ENCODE measurements around the gene STRAP. TPM values are rescaled to one million over a fixed set of nuclear protein-coding genes. Genes with fewer than 3 reads are reported as not detected.

The STRAP gene
- total and polyA plus RNA-seq, 2 of the 4 experiments (the other 2 are of a cell fraction), result 82.1 to 98.1 TPM

- H3K79me1 ChIP-seq (ENCODE audit: low read depth in 1 of 2, low read length in 2 of 2), result peaks cover 26 to 52% of the 10 kb centered on the region in 2 experiments
- ATAC-seq (ENCODE audit: low read depth) (no peak), DNase-seq (no peak)
- no peak overlapping the region for H4K8ac ChIP-seq (ENCODE audit: low read depth in 2 of 2, low read length in 2 of 2)
- H2BK20ac ChIP-seq (ENCODE audit: low read depth, low read length), result no peak overlapping the region
- H3K27ac ChIP-seq (ENCODE audit: insufficient read depth, low read length), result no peak overlapping the region
- no peak overlapping the region for H2BK15ac ChIP-seq (ENCODE audit: low read depth, low read length)
- no peak overlapping the region for H4K5ac ChIP-seq (ENCODE audit: low read depth, low read length)
- H3K27me3 ChIP-seq (ENCODE audit: control insufficient read depth, insufficient read depth, low read length), result no peaks in the 10 kb centered on the region
- no peak overlapping the region for H3K9ac ChIP-seq (ENCODE audit: low read depth, low read length)
- no peak overlapping the region for H3K56ac ChIP-seq (ENCODE audit: extremely low read depth, insufficient read depth, low read length)
- no peak overlapping the region for H2AFZ ChIP-seq (replicated peaks; ENCODE audit: low read length, poor library complexity)
- H3K4me1 ChIP-seq (ENCODE audit: control insufficient read depth, insufficient read depth, low read length), result peaks cover 4% of the 10 kb centered on the region; the same call in 1 of the 2 replicates
- no peak overlapping the region for H3K4me3 ChIP-seq (ENCODE audit: insufficient read depth, low read depth, low read length)
- H4K20me1 ChIP-seq (ENCODE audit: insufficient read depth, low read length), result no peaks in the 10 kb centered on the region
- POLR2A ChIA-PET (ENCODE audit: unreplicated experiment), result no interaction called here
- intact Hi-C loops (cut with micrococcal nuclease), result no loop called here
- no peak overlapping the region for H2BK5ac ChIP-seq (ENCODE audit: low read depth, low read length, poor library complexity, severe bottlenecking)
- no peak overlapping the region; the same call in 1 of the 2 replicates for H2BK120ac ChIP-seq (ENCODE audit: low read depth, low read length)
- no TSS peak for BruUV-seq (replicated peaks)
- H3K9me3 ChIP-seq (ENCODE audit: control insufficient read depth, insufficient read depth, low read length), result no peaks in the 10 kb centered on the region
- no peak overlapping the region for H3K4me2 ChIP-seq (ENCODE audit: low read depth, low read length)
- no peaks in the 10 kb centered on the region for H3K36me3 ChIP-seq (ENCODE audit: control insufficient read depth, insufficient read depth, low read length)
- no peak overlapping the region; the same call in 1 of the 2 replicates for H3K23ac ChIP-seq (ENCODE audit: low read depth, low read length)
- H2AK5ac ChIP-seq (ENCODE audit: low read depth, low read length), result no peak overlapping the region
- H3K9me1 ChIP-seq (ENCODE audit: insufficient read depth, low read length), result peaks cover 3% of the 10 kb centered on the region
- no peak overlapping the region for H3K14ac ChIP-seq (replicated peaks; ENCODE audit: low read depth, low read length)
- dilution Hi-C loops (cut with HindIII; ENCODE audit: low sequenced_read_pairs, unreplicated experiment), result no loop called here
- no peak overlapping the region for H2AK9ac ChIP-seq (replicated peaks; ENCODE audit: low read depth, low read length, poor library complexity)
- H4K91ac ChIP-seq (ENCODE audit: insufficient read depth, low read depth, low read length), result no peak overlapping the region
- CTCF ChIA-PET, result interaction anchor here (0.6 kb wide), 1 partner anchor 1612 kb away, joined by 4 read pairs; no protein-coding TSS in a partner anchor
- H3K4ac ChIP-seq (ENCODE audit: low read depth, low read length), result 0 out of 2 replicates have a peak overlapping the region, but pooled peaks have one; percentile 55
- no peak overlapping the region for H3K18ac ChIP-seq (ENCODE audit: low read depth, low read length)
- peak; percentile 82 for TF ChIP-seq NFE2L2 (IDR thresholded peaks at IDR 0.05; ENCODE audit: low read depth, low read length)
- TF ChIP-seq RAD21 (IDR thresholded peaks at IDR 0.05; ENCODE audit: low read length), result no peak
- no peak for TF ChIP-seq USF2 (IDR thresholded peaks at IDR 0.05; ENCODE audit: low read depth, low read length)
- 0 out of 2 replicates have a peak, but pooled peaks have one; percentile 3 for TF ChIP-seq CTCF (conservative IDR thresholded peaks at IDR 0.05; ENCODE audit: low read depth, low read length)
- 0 out of 2 replicates have a peak, but pooled peaks have one; percentile 26 for TF ChIP-seq MAFK (IDR thresholded peaks at IDR 0.05; ENCODE audit: low read depth, low read length)
- TF ChIP-seq MXI1 (IDR thresholded peaks at IDR 0.05; ENCODE audit: borderline replicate concordance, low read depth, low read length), result no peak
- 80% methylated on average over 2 of the region's 3 CpGs; no CpG with 5 or more reads in 1 of the 2 experiments for WGBS, 2 experiments (ENCODE audit: extremely low coverage in 2 of 2, insufficient read length in 1 of 2)
- in situ Hi-C loops (cut with MboI; ENCODE audit: low sequenced_read_pairs), result no loop called here
These were observed 49.4 kb downstream of the STRAP start for GRCh38 chr12:15931590-15932053.

Measured in IMR-90 (cell line).